Measurements from ENCODE around the gene GRIFIN. TPM values are rescaled to one million over a fixed set of nuclear protein-coding genes. Genes with fewer than 3 reads are reported as not detected.

The GRIFIN gene
- total and polyA plus RNA-seq, 9 of the 15 experiments (the other 6 are each of a cell fraction or from before 2014, with no cell fraction given), result not detected

DNA sequence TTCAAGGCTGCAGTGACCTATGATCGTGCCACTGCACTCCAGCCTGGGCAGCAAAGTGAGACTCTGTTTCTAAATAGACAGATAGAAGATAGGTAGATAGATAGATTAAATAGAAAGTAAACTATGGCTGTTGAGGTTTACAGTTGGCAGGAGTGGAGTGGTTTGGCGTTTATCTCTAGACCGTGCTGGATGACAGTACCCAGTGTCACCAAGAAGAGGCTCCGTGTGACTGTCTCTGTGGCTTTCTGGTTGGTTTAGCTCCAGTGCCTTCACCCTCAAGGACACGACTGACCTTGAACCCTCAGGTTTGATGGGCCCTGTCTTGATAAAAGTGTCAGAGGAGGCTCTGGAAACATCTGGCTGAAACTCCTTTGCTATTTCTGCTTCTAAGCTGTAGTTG is 41.1 kb downstream of the GRIFIN start:
- ChIA-PET POLR2A (no interaction called here), CTCF (ENCODE audit: low intra/inter-chr PET ratio) (no interaction called here)
- ATAC-seq (no peak), FAIRE-seq (no peak), DNase-seq (ENCODE audit: extremely low read depth in 1 of 4, low spot score in 3 of 4) (no peak)
- Histone ChIP-seq H4K20me1 (replicated peaks; ENCODE audit: control insufficient read depth, insufficient read depth, low read length) (no peaks in the 10 kb centered on the region; the same call in 1 of the 2 replicates), H3K4me1 (replicated peaks in 1 of 2; ENCODE audit: control insufficient read depth in 2 of 2, insufficient read depth in 2 of 2, low read length in 2 of 2) (peaks cover 0 to 15% of the 10 kb centered on the region in 2 experiments; a peak in 2 of 5 replicates), H3K9ac (ENCODE audit: insufficient read depth in 1 of 2, low read depth in 2 of 2, low read length in 2 of 2) (no peak overlapping the region), H3K36me3 (ENCODE audit: control insufficient read depth, insufficient read depth, low read length) (peaks cover 16% of the 10 kb centered on the region; the same call in 1 of the 3 replicates), H2AFZ (ENCODE audit: low read depth, low read length) (no peak overlapping the region), H3K4me3 (no peak overlapping the region), H3K9me3 (replicated peaks; ENCODE audit: control insufficient read depth, insufficient read depth, low read depth, low read length) (no peaks in the 10 kb centered on the region; the same call in 1 of the 2 replicates), H3K27ac (ENCODE audit: extremely low read depth, low read depth, low read length) (no peak overlapping the region), H3K27me3 (ENCODE audit: control insufficient read depth in 2 of 2, insufficient read depth in 2 of 2, low read length in 2 of 2) (no peaks in the 10 kb centered on the region), H3K4me2 (ENCODE audit: insufficient read depth, low read length) (no peak overlapping the region), H3K9me1 (ENCODE audit: control insufficient read depth, insufficient read depth, low read length) (peaks cover under 1% of the 10 kb centered on the region), H3K79me2 (ENCODE audit: control insufficient read depth, insufficient read depth, low read length) (peaks cover 8% of the 10 kb centered on the region; the same call in 1 of the 3 replicates)
- no peak for TF ChIP-seq ZNF124 (CRISPR knock-in tag; IDR thresholded peaks at IDR 0.05)
- TF ChIP-seq MTA3 (IDR thresholded peaks at IDR 0.05; ENCODE audit: borderline replicate concordance), result no peak
- no peak for TF ChIP-seq ADNP (tag; IDR thresholded peaks at IDR 0.05)
- no peak for TF ChIP-seq CHD2 (IDR thresholded peaks at IDR 0.05; ENCODE audit: low read depth, low read length)
- TF ChIP-seq, protein P1, sequence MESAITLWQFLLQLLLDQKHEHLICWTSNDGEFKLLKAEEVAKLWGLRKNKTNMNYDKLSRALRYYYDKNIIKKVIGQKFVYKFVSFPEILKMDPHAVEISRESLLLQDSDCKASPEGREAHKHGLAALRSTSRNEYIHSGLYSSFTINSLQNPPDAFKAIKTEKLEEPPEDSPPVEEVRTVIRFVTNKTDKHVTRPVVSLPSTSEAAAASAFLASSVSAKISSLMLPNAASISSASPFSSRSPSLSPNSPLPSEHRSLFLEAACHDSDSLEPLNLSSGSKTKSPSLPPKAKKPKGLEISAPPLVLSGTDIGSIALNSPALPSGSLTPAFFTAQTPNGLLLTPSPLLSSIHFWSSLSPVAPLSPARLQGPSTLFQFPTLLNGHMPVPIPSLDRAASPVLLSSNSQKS (CRISPR knock-in tag; IDR thresholded peaks at IDR 0.05), result no peak
- no peak for TF ChIP-seq SAFB2 (IDR thresholded peaks at IDR 0.05; ENCODE audit: borderline replicate concordance, low read depth, low read length, severe bottlenecking)
- no peak for TF ChIP-seq MAFG (tag; conservative IDR thresholded peaks at IDR 0.05)
- no peak for TF ChIP-seq NCOA6 (IDR thresholded peaks at IDR 0.05)
- TF ChIP-seq MBD2 (IDR thresholded peaks at IDR 0.05; ENCODE audit: borderline replicate concordance, low read depth), result no peak
- TF ChIP-seq PHB2 (IDR thresholded peaks at IDR 0.05; ENCODE audit: low read depth), result no peak
- TF ChIP-seq MIER1 (IDR thresholded peaks at IDR 0.05; ENCODE audit: low read depth), result no peak
- no peak for TF ChIP-seq MEF2D (tag; conservative IDR thresholded peaks at IDR 0.05; ENCODE audit: low read depth)
- TF ChIP-seq MEF2A (IDR thresholded peaks at IDR 0.05; ENCODE audit: control insufficient read depth, low read depth, low read length), result no peak
- TF ChIP-seq IRF2 (CRISPR knock-in tag; IDR thresholded peaks at IDR 0.05), result no peak
- TF ChIP-seq, protein P2, sequence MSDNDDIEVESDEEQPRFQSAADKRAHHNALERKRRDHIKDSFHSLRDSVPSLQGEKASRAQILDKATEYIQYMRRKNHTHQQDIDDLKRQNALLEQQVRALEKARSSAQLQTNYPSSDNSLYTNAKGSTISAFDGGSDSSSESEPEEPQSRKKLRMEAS (CRISPR knock-in tag; IDR thresholded peaks at IDR 0.05), result no peak
- TF ChIP-seq XRCC3 (IDR thresholded peaks at IDR 0.05), result no peak
- TF ChIP-seq, protein P3, sequence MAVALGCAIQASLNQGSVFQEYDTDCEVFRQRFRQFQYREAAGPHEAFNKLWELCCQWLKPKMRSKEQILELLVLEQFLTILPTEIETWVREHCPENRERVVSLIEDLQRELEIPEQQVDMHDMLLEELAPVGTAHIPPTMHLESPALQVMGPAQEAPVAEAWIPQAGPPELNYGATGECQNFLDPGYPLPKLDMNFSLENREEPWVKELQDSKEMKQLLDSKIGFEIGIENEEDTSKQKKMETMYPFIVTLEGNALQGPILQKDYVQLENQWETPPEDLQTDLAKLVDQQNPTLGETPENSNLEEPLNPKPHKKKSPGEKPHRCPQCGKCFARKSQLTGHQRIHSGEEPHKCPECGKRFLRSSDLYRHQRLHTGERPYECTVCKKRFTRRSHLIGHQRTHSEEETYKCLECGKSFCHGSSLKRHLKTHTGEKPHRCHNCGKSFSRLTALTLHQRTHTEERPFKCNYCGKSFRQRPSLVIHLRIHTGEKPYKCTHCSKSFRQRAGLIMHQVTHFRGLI (CRISPR knock-in tag; IDR thresholded peaks at IDR 0.05), result no peak
- 55% methylated on average over 5 of the region's 5 CpGs for WGBS (ENCODE audit: insufficient coverage, low coverage, missing lambda C conversion rate)
- TSS peak; percentile 20 for BruUV-seq (replicated peaks)
- in situ Hi-C loops (cut with MboI), result no loop called here
- intact Hi-C loops (cut with micrococcal nuclease), result loop anchor here (10.0 kb wide), 1 partner anchor 60 kb away; no protein-coding TSS in a partner anchor
